Stimulated activated CD8-positive, alpha-beta memory T cell treated with anti-CD3 and anti-CD28 coated beads, Interleukin-4, amount 100 ng/mL, for 24 hours (primary cell): ENCODE measurements around the gene LIPC.

Experiments used
- DNase-seq: peaks from one replicate; pipeline ENCODE4 v3.0.0-alpha.2; 2020; ENCODE audit warnings: low read depth

Gene LIPC

GRCh38 chr15:58475573-58476524 is 44.1 kb downstream of the LIPC start:
- DNase-seq: no peak

- DNase-seq: no peak
These were observed 44.9 kb downstream of the LIPC start for GRCh38 chr15:58476525-58477162.

- DNase-seq: no peak
These were observed 45.4 kb downstream of the LIPC start for GRCh38 chr15:58477170-58477569.

DNA sequence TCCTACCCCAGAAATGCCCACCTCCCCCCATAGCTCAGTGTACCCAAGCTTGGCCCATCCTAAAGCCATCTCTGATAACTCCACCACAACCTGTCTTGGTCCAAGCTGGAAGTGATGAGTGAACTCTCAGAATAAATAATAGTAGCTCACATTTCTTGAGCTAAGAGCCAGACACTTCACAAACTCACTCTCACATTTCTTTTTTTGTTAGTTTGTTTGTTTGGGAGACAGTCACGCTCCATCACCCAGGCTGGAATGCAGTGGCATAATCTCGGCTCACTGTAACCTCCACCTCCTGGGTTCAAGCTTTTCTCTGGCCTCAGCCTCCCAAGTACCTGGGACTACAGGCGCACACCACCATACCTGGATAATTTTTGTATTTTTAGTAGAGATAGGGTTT is 46.2 kb downstream of the LIPC start:
- DNase-seq: no peak

- no peak for DNase-seq
These were observed 46.8 kb downstream of the LIPC start for GRCh38 chr15:58478579-58478978.

- no peak for DNase-seq
These were observed 48.1 kb downstream of the LIPC start for GRCh38 chr15:58479941-58480340.

- DNase-seq: no peak
These were observed 51.6 kb downstream of the LIPC start for GRCh38 chr15:58483376-58483775.

- DNase-seq: no peak
These were observed 53.2 kb downstream of the LIPC start for GRCh38 chr15:58484791-58485600.

- no peak for DNase-seq
These were observed 54.3 kb downstream of the LIPC start for GRCh38 chr15:58486062-58486461.

DNA sequence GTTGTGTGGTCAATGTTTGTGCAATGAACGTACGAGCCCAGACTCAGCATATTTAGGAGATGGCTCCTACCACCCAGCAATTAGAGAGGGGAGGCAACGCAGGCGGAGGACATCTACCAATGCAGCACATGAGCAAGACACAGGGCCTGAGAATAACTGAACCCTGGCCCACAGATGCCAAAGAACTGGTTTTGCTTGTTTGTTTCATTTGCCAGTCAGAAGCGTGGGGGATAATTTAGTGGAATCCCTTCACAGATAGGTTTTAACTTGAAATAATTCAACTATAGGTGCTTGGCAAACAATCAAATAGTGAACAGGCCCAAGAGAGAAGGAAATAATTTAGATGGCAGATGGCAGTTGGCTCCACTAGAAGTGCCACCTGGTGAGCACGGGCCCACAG is 54.8 kb downstream of the LIPC start:
- DNase-seq: no peak

DNA sequence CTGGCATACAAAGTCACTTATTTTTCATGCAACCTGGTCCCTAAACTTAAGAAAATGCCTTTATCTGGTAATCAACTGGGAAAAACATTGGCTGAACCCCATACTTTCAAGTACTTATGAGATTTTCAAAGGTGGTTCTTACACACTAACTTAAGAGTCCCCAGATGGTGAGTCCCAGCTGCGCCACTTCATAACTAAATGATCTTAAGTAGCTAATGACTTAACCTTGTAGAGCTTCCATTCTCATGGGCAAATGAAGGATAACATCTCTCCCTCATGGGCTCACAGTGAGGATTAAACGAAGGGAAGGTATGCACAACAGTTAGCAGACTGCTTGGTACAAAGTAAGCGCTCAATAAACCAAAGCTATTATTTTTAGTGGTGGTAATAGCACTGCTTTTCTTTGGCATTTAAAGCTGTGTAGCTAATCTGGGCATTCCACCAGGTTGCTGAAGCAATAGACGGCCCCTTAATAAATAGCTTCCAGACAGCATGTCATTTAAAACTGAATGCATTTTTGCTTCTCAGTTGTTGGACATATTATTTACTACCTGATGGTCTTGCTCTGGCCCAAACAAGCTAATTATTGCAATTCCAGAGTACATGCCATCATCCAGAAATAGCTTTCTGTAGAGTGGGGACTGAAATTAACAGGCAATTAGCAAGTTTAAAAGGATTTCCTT is 55.4 kb downstream of the LIPC start:
- no peak for DNase-seq

DNA sequence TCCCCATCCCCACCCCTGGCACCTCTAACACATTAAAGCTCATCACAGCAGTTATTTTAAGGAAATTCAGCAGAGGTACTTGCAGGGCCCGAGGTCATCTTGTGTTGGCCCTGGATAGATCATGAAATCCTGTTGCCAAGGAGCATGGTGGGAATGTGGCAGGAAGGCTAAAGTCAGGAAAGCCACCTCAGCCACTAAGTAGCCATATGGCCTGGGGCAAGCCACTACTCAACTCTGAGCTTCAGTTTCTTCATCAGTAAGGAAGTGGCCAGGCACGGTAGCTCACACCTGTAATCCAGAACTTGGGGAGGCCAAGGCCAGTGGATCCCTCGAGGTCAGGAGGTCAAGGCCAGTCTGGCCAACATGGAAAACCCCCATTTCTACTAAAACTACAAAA is 55.9 kb downstream of the LIPC start:
- DNase-seq: no peak

DNA sequence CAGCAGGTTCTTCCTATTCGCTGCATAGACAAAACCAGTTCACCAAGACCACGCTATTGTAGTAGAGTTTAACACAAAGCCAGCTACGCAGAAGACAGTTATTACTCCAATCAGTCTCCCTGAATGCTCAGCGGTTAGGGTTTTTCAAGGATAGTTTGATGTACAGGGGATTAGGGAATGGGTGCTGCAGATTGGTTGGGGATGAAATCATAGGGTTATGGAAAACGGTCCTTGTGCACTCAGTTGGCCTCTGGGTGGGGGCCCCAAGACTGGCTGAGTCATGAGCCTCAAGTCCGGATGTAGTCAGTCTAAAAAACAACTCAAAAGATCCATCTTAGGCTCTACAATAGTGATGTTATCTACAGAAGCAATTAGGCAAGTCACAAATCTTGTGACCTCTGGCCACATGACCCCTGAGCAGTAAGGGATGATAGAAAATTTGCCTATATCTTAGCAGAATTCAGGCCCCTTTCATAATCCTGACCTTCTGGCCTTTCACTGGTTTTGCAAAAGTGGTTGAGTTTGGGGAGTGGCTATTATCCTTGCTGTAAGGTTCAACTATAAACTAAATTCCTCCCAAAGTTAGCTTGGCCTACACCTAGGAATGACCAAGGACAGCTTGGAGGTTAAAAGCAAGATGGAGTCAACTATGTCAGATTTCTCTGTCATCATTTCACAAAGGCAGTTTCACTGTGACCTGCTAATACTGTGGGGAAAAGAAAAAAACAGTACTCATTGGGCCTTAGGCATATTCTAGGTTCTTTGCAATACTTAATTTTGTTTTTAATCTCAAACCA is 57.7 kb downstream of the LIPC start:
- no peak for DNase-seq

DNA sequence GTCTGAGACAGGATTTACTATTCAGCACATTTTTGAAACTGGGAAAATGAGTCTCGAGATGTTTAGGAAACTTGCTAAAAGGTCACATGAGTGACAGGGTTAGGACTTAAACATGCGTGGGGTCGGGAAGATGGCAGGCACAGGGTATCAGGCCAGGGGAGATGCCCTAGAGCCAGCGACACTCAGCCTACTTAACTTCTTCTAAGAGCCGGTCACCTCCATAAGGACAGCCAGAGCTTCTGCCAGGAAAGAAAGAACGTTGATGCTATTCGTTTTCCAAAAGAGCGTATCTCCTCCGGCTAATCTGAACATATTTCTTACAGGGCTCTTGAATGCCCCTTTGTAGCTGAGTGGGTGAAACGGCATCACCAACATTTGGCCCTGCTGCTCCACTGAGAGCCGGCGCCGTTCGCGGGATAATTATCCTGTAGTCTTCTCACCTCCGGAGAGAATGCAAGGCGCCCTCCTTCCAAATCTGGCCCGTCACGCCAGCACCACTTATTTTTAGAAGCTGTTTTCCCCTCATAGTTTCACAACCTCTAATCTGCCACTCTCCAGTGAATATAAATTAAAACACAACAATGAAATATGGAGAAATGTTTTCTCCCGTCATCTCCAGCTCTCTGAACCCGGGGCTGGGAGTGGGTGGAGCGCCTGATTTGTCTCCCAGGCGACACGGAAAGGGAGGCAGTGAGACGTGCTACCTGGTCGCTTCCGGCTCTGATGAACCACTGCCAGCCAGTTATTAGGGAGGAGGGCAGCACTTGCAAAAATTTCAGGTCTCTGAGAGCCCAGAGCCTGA is 58.5 kb downstream of the LIPC start:
- no peak for DNase-seq

DNA sequence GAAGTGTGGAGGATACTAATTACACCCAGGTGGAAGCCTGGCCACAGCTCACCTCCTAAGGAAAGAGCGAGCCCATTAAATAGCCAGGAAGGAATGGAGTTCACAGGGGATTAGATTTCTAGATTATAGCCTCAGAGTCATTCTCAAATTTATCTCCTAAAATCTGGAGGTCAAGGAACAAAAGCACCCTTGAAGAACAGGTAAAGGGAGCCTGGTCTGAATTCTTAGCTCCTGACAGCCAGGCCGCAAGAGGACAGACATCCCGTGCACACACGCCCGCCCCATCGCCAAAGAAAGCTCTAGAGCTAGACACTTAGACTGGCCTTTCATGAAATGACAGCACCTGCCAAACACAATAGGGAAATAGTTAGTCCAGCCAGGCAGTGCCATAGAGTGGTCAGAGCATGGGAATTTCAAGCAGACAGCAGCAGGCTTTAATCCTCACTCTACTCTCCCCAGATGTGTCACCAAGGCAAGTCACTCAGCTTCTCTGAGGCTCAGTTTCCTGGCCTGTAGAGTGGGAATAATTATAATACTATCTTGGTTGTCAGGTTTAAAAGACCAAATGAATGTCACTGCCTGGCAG is 59.2 kb downstream of the LIPC start:
- no peak for DNase-seq

DNA sequence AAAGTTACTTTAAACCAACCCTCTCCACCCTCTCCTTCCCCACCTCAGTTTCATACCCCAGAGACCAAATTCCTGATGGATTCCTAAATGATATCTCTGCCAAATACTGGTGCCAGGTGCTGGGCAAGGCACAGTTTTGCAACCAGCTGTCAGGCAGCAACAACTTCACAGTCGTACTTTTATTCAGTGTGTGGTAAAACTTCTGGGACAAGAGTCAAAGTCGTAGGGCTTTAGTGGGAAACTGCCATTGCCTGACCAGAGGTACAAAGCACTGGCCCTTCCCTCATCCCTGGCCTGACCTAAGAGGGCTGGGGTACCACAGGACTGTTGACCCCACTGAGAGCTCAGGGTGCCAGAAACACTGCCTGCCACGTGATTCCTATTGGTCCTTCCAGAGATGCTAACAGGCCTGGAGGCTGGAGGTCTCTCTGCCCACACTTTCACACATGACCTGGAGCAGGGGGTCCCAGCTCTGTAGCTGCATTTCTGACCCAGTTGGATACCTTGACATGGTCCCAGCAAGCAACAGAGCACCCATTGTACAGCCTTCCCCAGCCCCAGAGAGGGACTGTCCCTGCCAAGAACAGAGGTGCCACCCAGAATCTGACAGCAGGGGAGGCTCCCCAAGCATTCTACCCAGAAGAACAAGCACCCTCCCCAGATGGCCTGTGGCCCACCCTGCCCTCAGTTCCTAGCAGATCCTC is 59.9 kb downstream of the LIPC start:
- DNase-seq: no peak

DNA sequence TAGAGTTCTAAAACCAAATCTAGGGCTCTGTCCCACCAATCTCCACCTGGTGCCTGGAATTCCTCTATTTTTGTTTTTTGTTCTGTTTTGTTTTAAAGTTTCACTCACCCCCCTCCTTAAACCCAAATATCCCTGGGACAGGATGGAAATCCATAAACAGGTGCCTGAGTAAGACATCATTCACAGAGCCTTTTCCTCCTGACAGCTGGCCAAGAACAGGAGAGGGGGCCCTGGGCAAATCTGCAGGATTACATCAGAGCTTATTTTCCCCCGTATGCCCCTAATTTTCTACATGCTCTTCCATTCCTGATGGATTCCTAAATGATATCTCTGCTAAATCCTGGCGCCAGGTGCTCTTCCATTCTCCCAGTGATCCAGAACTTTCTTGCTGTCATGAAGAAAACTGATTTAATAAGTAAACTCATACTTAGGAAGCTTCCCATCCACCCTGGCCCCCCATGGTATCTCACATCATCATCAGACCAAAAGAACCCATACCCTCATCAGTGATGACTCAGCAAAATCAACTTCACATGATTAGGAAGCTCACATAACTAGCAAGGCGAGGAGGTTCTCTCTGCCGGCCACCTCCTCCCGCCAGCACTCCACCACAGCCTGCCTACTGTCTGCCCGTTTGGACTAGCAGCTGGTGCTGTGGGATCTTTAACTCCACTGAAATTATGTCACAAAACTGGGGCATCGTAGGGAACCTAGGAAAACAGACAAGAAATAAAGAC is 61.0 kb downstream of the LIPC start:
- no peak for DNase-seq

DNA sequence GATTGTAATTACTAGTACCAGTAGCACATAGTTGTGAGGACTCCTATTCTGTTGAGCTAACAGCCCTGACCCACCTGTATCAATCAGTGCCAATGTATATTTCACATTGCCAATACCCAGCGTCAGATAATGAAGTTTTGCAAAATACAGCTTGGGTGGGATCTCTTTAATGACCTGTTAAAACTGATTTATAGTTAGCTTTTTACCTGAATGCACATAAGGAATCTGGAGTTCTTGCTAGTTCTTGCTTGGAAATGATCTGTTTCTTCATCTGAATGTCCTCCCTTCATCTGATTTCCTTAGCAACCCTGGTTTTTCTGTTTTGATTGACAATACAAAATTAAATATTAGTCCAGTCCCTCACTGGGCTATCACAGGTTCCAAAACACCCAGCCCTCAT is 62.8 kb downstream of the LIPC start:
- DNase-seq: no peak
